SK-N-SH (cell line): ENCODE data around the gene ADAMTS17. TPM values are rescaled to one million over a fixed set of nuclear protein-coding genes. Genes with fewer than 3 reads are reported as not detected.

Experiments
- CTCF ChIA-PET: fragments of 300-600, 350-600 bp; formaldehyde crosslinking; extraction: SDS; loops from one replicate; lab custom pipeline; 2021; lab: Yijun Ruan, JAX
- POLR2A ChIA-PET: fragments of 350-600 bp; sonication (Branson Sonifier 250); formaldehyde crosslinking; extraction: SDS; loops from one replicate; lab custom pipeline; 2020; ENCODE audit warnings: antibody characterized with exemption, inconsistent platforms; lab: Yijun Ruan, JAX
- DNase-seq: peaks from one replicate; pipeline ENCODE4 v3.0.0; 2012
- H2AFZ ChIP-seq: fragments of 200-600 bp; sonication (generic); 2 replicates; pipeline ENCODE4 v1.8.1; 2016; ENCODE audit warnings: antibody characterized with exemption, mild to moderate bottlenecking, low read depth
- H3F3A ChIP-seq: fragments of 200-600 bp; sonication (generic); replicated peaks from 2 replicates; pipeline ENCODE3; 2016; ENCODE audit warnings: antibody characterized with exemption, mild to moderate bottlenecking; ENCODE audit not compliant: insufficient read depth
- H3K27ac ChIP-seq, 2 experiments: fragments of 200-500 bp in 1 of 2; fragments of 200-600 bp in 1 of 2; sonication (Bioruptor generic) in 1 of 2; sonication (generic), shearing (Covaris generic) in 1 of 2; 2 replicates each; pipeline versions ENCODE4 v1.5.1 to v1.6.1; 2014 to 2016; ENCODE audit warnings: low read depth in 2 of 2, inconsistent platforms in 1 of 2, low read length in 1 of 2, mild to moderate bottlenecking in 1 of 2, mixed read lengths in 1 of 2
- H3K27me3 ChIP-seq: fragments of 200-600 bp; sonication (generic), shearing (Covaris generic); 2 replicates; pipeline ENCODE4 v1.6.1; 2016; ENCODE audit warnings: mixed run types; ENCODE audit not compliant: insufficient read depth
- H3K36me3 ChIP-seq, 2 experiments: fragments of 200-500 bp in 1 of 2; fragments of 200-600 bp in 1 of 2; sonication (Bioruptor generic) in 1 of 2; sonication (generic) in 1 of 2; replicated peaks in 1 of 2; 2 replicates each; pipeline versions ENCODE3 to v1.5.1; 2014 to 2016; ENCODE audit warnings: low read length in 1 of 2, mild to moderate bottlenecking in 1 of 2; ENCODE audit not compliant: insufficient read depth in 2 of 2, control insufficient read depth in 1 of 2
- H3K4me1 ChIP-seq, 2 experiments: fragments of 200-500 bp in 1 of 2; fragments of 200-600 bp in 1 of 2; sonication (Bioruptor generic) in 1 of 2; sonication (generic), shearing (Covaris generic) in 1 of 2; 2 replicates each; pipeline versions ENCODE4 v1.5.1 to v1.6.1; 2014 to 2016; ENCODE audit warnings: low read depth in 1 of 2, low read length in 1 of 2, mixed run types in 1 of 2; ENCODE audit not compliant: insufficient read depth in 2 of 2, control insufficient read depth in 1 of 2
- H3K4me2 ChIP-seq: fragments of 200-600 bp; sonication (generic), shearing (Covaris generic); 2 replicates; pipeline ENCODE4 v1.6.1; 2017; ENCODE audit warnings: mixed run types
- H3K4me3 ChIP-seq, 2 experiments: fragments of 200-500 bp in 1 of 2; fragments of 200-600 bp in 1 of 2; sonication (Bioruptor generic) in 1 of 2; sonication (generic), shearing (Covaris generic) in 1 of 2; 2 replicates each; pipeline versions ENCODE4 v1.5.1 to v1.8.1; 2014 to 2016; ENCODE audit warnings: low read depth in 2 of 2, inconsistent platforms in 1 of 2, low read length in 1 of 2, mild to moderate bottlenecking in 1 of 2, mixed read lengths in 1 of 2, moderate library complexity in 1 of 2
- H3K79me2 ChIP-seq: fragments of 200-600 bp; sonication (generic); 2 replicates; pipeline ENCODE4 v1.8.1; 2017; ENCODE audit warnings: mild to moderate bottlenecking; ENCODE audit not compliant: insufficient read depth
- H3K9ac ChIP-seq: fragments of 200-600 bp; sonication (generic); 2 replicates; pipeline ENCODE4 v1.6.1; 2017; ENCODE audit warnings: mixed run types
- H3K9me2 ChIP-seq: fragments of 200-600 bp; sonication (generic); 2 replicates; pipeline ENCODE4 v1.6.1; 2017; ENCODE audit warnings: mixed run types
- H3K9me3 ChIP-seq: fragments of 200-600 bp; sonication (generic); 2 replicates; pipeline ENCODE4 v1.6.1; 2017; ENCODE audit warnings: mixed run types, mild to moderate bottlenecking, moderate library complexity
- H4K20me1 ChIP-seq: fragments of 200-600 bp; sonication (generic); 2 replicates; pipeline ENCODE4 v1.6.1; 2017; ENCODE audit warnings: mild to moderate bottlenecking, mixed run types; ENCODE audit not compliant: insufficient read depth
- CHD2 ChIP-seq: fragments of 150-350 bp; IDR thresholded peaks from 2 replicates; pipeline ENCODE4 v1.6.1; 2018; ENCODE audit warnings: low read length; ENCODE audit not compliant: partially characterized antibody
- FOSL2 ChIP-seq: IDR thresholded peaks from 2 replicates; pipeline ENCODE4 v1.4.0; 2012; ENCODE audit warnings: low read depth, mild to moderate bottlenecking, moderate library complexity, borderline replicate concordance
- GABPA ChIP-seq: IDR thresholded peaks from 2 replicates; pipeline ENCODE4 v1.4.0; 2012; ENCODE audit warnings: low read depth, mild to moderate bottlenecking
- GATA2 ChIP-seq: sonication (generic); formaldehyde crosslinking; IDR thresholded peaks from 2 replicates; pipeline ENCODE4 v1.5.0; 2020; ENCODE audit warnings: mild to moderate bottlenecking, missing genetic modification reagents
- NRF1 ChIP-seq: IDR thresholded peaks from 2 replicates; pipeline ENCODE4 v1.6.1; 2012; ENCODE audit warnings: low read depth, mild to moderate bottlenecking, low read length
- TCF12 ChIP-seq: IDR thresholded peaks from 2 replicates; pipeline ENCODE4 v1.4.0; 2012
- WGBS: methylation state at CpG from one replicate; pipeline ENCODE4 v1.1.6; 2017; ENCODE audit warnings: low lambda C conversion rate; 5-methylcytosine and 5-hydroxymethylcytosine counted together
- polyA plus RNA-seq, 3 experiments: library from polyadenylated mRNA; depleted of rRNA; stranded (reverse); fragments of >200 nt; gene quantifications; 2 replicates each; pipeline ENCODE4 v1.2.3, GENCODE V29; 2012
- TF ChIP-seq, protein P1 (sequence below): IDR thresholded peaks from 2 replicates; pipeline ENCODE4 v1.6.1; 2012; ENCODE audit warnings: mild to moderate bottlenecking, low read depth, low read length, moderate library complexity
- TF ChIP-seq, protein P2 (sequence below): fragments of 150-350 bp; IDR thresholded peaks from 2 replicates; pipeline ENCODE4 v1.6.1; 2017; ENCODE audit warnings: antibody characterized with exemption, low read length, low read depth, borderline replicate concordance

Gene ADAMTS17
- polyA plus RNA-seq, 1 of the 3 experiments (the other 2 are of a cell fraction): not detected

DNA sequence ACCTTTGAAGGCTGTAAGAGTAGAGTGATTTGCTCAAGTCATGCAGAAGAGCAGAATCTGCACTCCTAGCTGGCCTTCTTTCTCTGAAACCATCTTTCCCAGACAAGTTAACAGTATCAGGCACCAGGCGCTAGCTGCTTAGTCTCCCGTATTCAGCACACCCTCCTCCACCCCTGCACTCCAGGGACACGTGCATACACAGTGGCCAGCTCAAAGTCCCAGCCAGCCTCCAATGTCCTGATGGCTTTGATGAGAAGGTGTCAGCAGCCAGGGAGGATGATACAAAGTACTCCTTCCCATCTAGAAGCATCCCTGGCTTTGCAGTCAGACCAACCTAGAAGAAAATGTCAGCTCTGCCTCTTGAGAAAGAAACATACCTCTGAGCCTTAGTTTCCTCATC is 177.8 kb downstream of the ADAMTS17 start (continued):
- TF ChIP-seq, protein P1, sequence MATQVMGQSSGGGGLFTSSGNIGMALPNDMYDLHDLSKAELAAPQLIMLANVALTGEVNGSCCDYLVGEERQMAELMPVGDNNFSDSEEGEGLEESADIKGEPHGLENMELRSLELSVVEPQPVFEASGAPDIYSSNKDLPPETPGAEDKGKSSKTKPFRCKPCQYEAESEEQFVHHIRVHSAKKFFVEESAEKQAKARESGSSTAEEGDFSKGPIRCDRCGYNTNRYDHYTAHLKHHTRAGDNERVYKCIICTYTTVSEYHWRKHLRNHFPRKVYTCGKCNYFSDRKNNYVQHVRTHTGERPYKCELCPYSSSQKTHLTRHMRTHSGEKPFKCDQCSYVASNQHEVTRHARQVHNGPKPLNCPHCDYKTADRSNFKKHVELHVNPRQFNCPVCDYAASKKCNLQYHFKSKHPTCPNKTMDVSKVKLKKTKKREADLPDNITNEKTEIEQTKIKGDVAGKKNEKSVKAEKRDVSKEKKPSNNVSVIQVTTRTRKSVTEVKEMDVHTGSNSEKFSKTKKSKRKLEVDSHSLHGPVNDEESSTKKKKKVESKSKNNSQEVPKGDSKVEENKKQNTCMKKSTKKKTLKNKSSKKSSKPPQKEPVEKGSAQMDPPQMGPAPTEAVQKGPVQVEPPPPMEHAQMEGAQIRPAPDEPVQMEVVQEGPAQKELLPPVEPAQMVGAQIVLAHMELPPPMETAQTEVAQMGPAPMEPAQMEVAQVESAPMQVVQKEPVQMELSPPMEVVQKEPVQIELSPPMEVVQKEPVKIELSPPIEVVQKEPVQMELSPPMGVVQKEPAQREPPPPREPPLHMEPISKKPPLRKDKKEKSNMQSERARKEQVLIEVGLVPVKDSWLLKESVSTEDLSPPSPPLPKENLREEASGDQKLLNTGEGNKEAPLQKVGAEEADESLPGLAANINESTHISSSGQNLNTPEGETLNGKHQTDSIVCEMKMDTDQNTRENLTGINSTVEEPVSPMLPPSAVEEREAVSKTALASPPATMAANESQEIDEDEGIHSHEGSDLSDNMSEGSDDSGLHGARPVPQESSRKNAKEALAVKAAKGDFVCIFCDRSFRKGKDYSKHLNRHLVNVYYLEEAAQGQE: no peak
- no peak for TF ChIP-seq TCF12

DNA sequence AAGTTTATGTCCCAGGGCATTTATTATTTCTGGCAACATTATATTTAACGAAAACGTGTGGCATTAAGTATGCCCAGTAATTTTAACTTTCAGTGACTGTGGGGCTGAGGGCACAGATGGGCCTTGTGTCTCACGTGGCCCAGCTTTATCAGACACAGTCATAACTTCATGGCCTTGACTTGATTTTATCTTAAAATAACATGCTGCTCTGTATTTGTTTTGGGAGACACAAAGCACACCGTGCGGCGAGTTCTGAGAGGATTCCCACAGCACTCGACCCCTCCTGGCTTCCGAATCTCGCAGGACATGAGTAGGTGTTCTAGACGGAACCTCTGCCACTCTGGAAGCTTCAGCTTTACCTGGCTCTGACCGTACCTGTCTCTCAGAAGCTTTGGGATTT is 180.8 kb downstream of the ADAMTS17 start:
- no peaks in the 10 kb centered on the region for H3K9me2 ChIP-seq
- H3K36me3 ChIP-seq: no peaks in the 10 kb centered on the region
- POLR2A ChIA-PET: no interaction called here
- no peak overlapping the region for H3K9ac ChIP-seq
- H3K79me2 ChIP-seq: no peaks in the 10 kb centered on the region
- no peak overlapping the region for H3K4me3 ChIP-seq
- H3K27ac ChIP-seq: no peak overlapping the region
- no peak overlapping the region for H3K4me2 ChIP-seq
- H3F3A ChIP-seq: no peaks in the 10 kb centered on the region
- H4K20me1 ChIP-seq: no peaks in the 10 kb centered on the region
- CTCF ChIA-PET: interaction anchor here (1.6 kb wide), 1 partner anchor 9 kb away, joined by 4 read pairs; no protein-coding TSS in a partner anchor
- DNase-seq: no peak
- no peaks in the 10 kb centered on the region; the same call in 1 of the 2 replicates for H3K9me3 ChIP-seq
- H3K27me3 ChIP-seq: no peaks in the 10 kb centered on the region
- peaks cover 0 to 4% of the 10 kb centered on the region in 2 experiments; a peak in 1 of 4 replicates for H3K4me1 ChIP-seq
- WGBS: 28% methylated on average over 11 of the region's 11 CpGs
- H2AFZ ChIP-seq: no peak overlapping the region
- TF ChIP-seq GATA2 (CRISPR knock-in tag): 0 out of 2 replicates have a peak, but pooled peaks have one; percentile 9
- TF ChIP-seq NRF1: no peak
- TF ChIP-seq, protein P2, sequence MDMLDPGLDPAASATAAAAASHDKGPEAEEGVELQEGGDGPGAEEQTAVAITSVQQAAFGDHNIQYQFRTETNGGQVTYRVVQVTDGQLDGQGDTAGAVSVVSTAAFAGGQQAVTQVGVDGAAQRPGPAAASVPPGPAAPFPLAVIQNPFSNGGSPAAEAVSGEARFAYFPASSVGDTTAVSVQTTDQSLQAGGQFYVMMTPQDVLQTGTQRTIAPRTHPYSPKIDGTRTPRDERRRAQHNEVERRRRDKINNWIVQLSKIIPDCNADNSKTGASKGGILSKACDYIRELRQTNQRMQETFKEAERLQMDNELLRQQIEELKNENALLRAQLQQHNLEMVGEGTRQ: no peak
- no peak for TF ChIP-seq GABPA
- TF ChIP-seq CHD2: no peak
- TF ChIP-seq FOSL2: no peak
- TF ChIP-seq, protein P1: no peak
